Epithelial cell of proximal tubule (primary cell): ENCODE data around the gene LGALS1. TPM values are rescaled to one million over a fixed set of nuclear protein-coding genes. Genes with fewer than 3 reads are reported as not detected.
"Not testable (repeated sequence)": the region's sequence is repeated elsewhere in the genome, so short reads cannot be mapped to it uniquely, and the experiment has no call there.

Experiments used
- DNase-seq: peaks from one replicate; pipeline ENCODE4 v3.0.0-alpha.2; 2011; ENCODE audit warnings: low read depth
- H3K4me3 ChIP-seq: 2 replicates; pipeline ENCODE4 v1.5.1; 2011; ENCODE audit warnings: low read depth, mild to moderate bottlenecking, low read length
- CTCF ChIP-seq: conservative IDR thresholded peaks from 2 replicates; pipeline ENCODE4 v1.5.1; 2012; ENCODE audit warnings: low read depth, mild to moderate bottlenecking, low read length
- total RNA-seq: library from RNA; depleted of rRNA; stranded (reverse); fragments of >200 nt; gene quantifications from 2 replicates; pipeline ENCODE4 v1.2.3, GENCODE V29; 2015

Gene LGALS1
- total RNA-seq, 1 donor from 2014 or later: 1,833 TPM

DNA sequence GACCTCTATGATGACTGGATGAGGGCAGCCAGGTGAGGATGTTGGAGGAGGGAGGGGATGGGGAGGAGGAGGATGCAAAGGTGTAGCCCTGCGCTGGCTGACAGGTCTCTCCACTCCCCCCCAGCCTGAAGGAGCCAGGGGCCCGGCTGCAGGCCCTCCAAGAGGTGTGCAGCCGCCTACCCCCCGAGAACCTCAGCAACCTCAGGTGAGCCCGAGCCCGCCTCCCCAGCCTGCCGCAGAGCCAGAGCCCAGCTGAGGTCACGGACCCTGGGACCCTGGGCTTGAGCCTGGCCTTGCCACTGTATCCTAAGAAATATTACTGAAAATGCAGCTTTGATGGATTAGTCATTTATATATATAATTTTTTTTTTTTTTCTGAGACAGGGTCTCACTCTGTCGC, 28.1 kb upstream of the LGALS1 start:
- H3K4me3 ChIP-seq: no peak overlapping the region
- TF ChIP-seq CTCF: no peak
- DNase-seq: no peak

GRCh38 chr22:37647928-37648327, 27.5 kb upstream of the LGALS1 start:
- H3K4me3 ChIP-seq: no peak overlapping the region
- DNase-seq: no peak
- TF ChIP-seq CTCF: no peak

DNA sequence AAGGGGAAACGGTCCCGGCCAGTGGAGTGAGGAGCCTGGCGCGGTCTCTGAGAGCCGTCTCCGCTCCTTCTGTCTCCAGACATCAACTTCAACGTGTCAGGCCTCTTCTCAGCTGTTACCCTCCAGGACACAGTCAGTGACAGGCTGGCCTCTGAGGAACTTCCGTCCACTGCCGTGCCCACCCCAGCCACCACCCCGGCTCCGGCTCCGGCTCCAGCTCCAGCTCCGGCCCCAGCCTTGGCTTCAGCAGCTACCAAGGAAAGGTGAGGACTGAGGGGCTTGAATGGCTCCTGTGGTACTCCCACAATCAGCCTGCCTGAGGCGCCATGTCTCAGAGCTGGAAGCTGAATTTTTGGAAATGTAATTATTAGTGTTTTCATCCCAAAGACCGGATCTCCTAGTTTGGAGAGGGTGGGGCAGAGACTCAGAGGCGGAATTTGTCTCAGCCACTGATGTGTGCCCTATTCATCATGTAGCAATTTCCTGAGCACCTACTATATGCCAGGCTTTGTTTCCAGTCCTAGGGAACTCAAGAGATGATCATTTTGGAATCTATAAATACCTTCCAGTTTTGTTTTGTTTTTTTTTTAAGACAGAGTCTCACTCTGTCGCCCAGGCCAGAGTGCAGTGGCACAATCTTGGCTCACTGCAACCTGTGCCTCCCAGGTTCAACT, 24.8 kb upstream of the LGALS1 start:
- no peak for TF ChIP-seq CTCF
- H3K4me3 ChIP-seq: no peak overlapping the region
- DNase-seq: no peak

DNA sequence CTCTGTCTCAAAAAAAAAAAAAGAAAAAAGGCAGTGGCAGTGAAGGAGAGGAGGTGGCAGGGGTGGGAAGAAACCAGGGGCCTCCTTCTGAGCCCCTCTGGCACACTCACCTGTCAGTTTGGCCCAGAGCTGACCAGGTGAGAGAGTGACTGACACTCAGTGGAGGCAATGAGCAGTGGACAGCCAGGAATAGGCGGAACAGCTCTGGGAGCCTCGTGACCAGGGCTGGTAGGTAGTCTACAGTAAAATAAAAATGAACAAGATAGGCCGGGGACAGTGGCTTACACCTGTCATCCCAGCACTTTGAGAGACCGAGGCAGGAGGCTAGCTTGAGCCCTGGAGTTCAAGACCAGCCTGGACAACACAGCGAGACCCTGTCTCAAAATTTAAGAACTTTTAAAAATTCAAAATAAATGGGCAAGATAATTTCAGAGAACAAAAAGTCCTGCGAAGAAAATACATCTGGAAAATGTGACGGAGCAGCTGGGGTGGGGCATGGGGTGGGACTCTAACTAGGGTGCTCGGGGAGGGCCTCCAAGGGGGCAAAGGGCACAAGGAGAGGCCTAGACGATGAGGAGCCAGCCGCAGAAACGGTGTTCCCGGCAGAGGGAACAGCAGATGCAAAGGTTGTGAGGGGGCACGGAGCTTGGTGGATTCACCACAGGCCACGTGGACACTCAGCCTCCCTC, 20.7 kb upstream of the LGALS1 start:
- no peak for DNase-seq
- no peak overlapping the region for H3K4me3 ChIP-seq
- TF ChIP-seq CTCF: no peak

DNA sequence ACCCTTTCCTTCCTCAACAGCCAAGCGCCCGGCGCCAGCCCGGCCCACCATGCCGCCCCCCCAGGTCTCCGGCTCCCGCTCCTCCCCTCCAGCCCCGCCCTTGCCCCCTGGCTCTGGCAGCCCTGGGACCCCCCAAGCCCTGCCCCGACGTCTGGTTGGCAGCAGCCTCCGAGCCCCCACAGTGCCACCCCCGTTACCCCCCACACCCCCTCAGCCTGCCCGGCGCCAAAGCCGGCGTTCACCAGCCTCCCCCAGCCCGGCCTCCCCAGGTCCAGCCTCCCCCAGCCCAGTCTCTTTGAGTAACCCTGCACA, 20.2 kb upstream of the LGALS1 start:
- no peak for TF ChIP-seq CTCF
- DNase-seq: no peak
- H3K4me3 ChIP-seq: no peak overlapping the region

DNA sequence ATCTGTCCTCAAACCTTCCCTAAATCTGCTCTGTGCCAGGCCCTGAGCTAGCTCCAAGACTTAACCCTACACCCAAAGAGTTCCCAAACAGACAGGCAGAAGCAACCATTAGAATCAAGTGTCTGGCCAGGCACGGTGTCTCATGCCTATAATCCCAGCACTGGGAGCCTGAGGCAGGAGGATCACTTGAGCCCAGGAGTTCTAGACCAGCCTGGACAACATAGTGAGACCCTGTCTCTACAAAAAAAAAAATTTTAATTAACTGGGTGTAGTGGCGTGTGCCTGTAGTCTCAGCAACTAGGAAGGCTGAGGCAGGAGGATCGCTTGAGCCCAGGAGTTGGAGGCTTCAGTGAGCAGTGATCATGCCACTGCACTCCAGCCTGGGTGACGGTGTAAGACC, 18.9 kb upstream of the LGALS1 start:
- H3K4me3 ChIP-seq, DNase-seq: not testable (repeated sequence)

DNA sequence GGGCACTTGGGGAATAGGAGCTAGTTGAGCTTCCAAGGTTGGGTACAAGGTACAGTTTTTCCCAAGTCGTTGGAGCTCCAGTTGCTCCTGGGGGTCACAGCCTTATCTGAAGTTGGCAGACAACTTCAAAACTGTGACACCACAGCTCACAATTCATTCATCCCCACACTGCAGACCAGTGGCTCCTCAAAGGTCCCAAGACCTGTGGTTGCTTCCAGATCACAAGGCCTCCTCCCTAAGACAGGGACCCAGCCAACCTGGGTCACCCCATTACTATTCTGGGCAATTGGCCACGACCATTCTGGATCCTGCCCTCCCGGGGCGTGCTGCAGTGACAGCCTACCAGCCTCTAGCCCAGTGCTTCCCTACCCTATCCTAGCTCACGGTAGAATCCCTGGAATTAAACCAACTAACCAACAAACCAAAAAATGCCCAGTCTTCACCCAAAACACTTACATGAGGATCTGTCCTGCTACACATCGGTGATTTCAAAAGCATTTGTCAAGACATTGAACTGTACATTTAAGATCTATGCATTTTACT, 17.8 kb upstream of the LGALS1 start:
- DNase-seq: no peak
- H3K4me3 ChIP-seq: peak overlapping the region; percentile 65
- TF ChIP-seq CTCF: no peak
